A673 (cell line): ENCODE results near the gene FOXP2.

Experiments
- CTCF ChIP-seq: fragments of 300-800, 200-600 bp; sonication (generic); conservative IDR thresholded peaks from 2 replicates; pipeline ENCODE4 v1.5.1; 2017; ENCODE audit warnings: low read depth, mild to moderate bottlenecking, antibody characterized with exemption, low read length, moderate library complexity, mixed read lengths
- EZH2 ChIP-seq: fragments of 200-600 bp; sonication (generic); IDR thresholded peaks from 2 replicates; pipeline ENCODE4 v1.6.1; 2017; ENCODE audit warnings: borderline replicate concordance, low read depth, mild to moderate bottlenecking, mixed read lengths, antibody characterized with exemption, low read length; ENCODE audit not compliant: poor library complexity, severe bottlenecking

- TF ChIP-seq EZH2 (no peak), CTCF (no peak)
Observed at GRCh38 chr7:114629762-114630161, 215.1 kb downstream of the FOXP2 start.
